ENCODE data around the gene YOD1.

YOD1 gene

GRCh38 chr1:207032528-207033017 lies 18.4 kb downstream of the YOD1 start, which contains the start of gene C1orf116:
Gene C1orf116, minus strand, starts transcription at chr1:207032756. Its CDS starts 5,158 bp downstream, at chr1:207027598.
- H3F3A ChIP-seq (ENCODE audit: insufficient read depth): no peaks in the 10 kb centered on the region
- no peaks in the 10 kb centered on the region for H3K9me3 ChIP-seq (ENCODE audit: insufficient read depth, low read length)
- no peak within 1 kb of the TSS for H3K4me2 ChIP-seq (ENCODE audit: low read depth, low read length, poor library complexity, severe bottlenecking)
- no peaks in the 10 kb centered on the region for H4K20me1 ChIP-seq (ENCODE audit: low read depth, low read length)
- TF ChIP-seq EZH2phosphoT487 (conservative IDR thresholded peaks at IDR 0.05; ENCODE audit: low read length) (no peak), CTCF (IDR thresholded peaks at IDR 0.05; ENCODE audit: insufficient read depth, low read length, poor library complexity, severe bottlenecking) (no peak)
- no peak within 1 kb of the TSS for H3K4me3 ChIP-seq (ENCODE audit: insufficient read depth, low read length, poor library complexity, severe bottlenecking)
- H3K9me2 ChIP-seq (replicated peaks; ENCODE audit: insufficient read depth, low read length): no peaks in the 10 kb centered on the region
- H3K79me2 ChIP-seq (ENCODE audit: insufficient read depth, low read length): no peaks in the 10 kb centered on the region
- no peaks in the 10 kb centered on the region for H3K36me3 ChIP-seq (ENCODE audit: low read length)
- H2AFZ ChIP-seq (ENCODE audit: low read depth, low read length, severe bottlenecking): no peak within 1 kb of the TSS
- H3K27me3 ChIP-seq (ENCODE audit: low read length): no peaks in the 10 kb centered on the region
- no peak within 1 kb of the TSS for H3K27ac ChIP-seq (ENCODE audit: low read depth, low read length)
- no peak within 1 kb of the TSS for H3K9ac ChIP-seq (ENCODE audit: low read length)

- no peaks in the 10 kb centered on the region for H3K9me2 ChIP-seq (replicated peaks; ENCODE audit: insufficient read depth, low read length)
- H3F3A ChIP-seq (ENCODE audit: insufficient read depth): no peaks in the 10 kb centered on the region
- H3K9ac ChIP-seq (ENCODE audit: low read length): no peak overlapping the region
- H3K36me3 ChIP-seq (ENCODE audit: low read length): no peaks in the 10 kb centered on the region
- no peaks in the 10 kb centered on the region for H3K27me3 ChIP-seq (ENCODE audit: low read length)
- no peak overlapping the region for H3K4me2 ChIP-seq (ENCODE audit: low read depth, low read length, poor library complexity, severe bottlenecking)
- TF ChIP-seq CTCF (IDR thresholded peaks at IDR 0.05; ENCODE audit: insufficient read depth, low read length, poor library complexity, severe bottlenecking) (no peak), EZH2phosphoT487 (conservative IDR thresholded peaks at IDR 0.05; ENCODE audit: low read length) (no peak)
- H2AFZ ChIP-seq (ENCODE audit: low read depth, low read length, severe bottlenecking): no peak overlapping the region
- no peak overlapping the region for H3K27ac ChIP-seq (ENCODE audit: low read depth, low read length)
- H3K79me2 ChIP-seq (ENCODE audit: insufficient read depth, low read length): no peaks in the 10 kb centered on the region
- H3K4me3 ChIP-seq (ENCODE audit: insufficient read depth, low read length, poor library complexity, severe bottlenecking): no peak overlapping the region
- no peaks in the 10 kb centered on the region for H3K9me3 ChIP-seq (ENCODE audit: insufficient read depth, low read length)
- no peaks in the 10 kb centered on the region for H4K20me1 ChIP-seq (ENCODE audit: low read depth, low read length)
Observed at GRCh38 chr1:207031632-207032264, 19.3 kb downstream of the YOD1 start.

- H3K79me2 ChIP-seq (ENCODE audit: insufficient read depth, low read length): no peaks in the 10 kb centered on the region
- H3K4me2 ChIP-seq (ENCODE audit: low read depth, low read length, poor library complexity, severe bottlenecking): no peak overlapping the region
- no peak for TF ChIP-seq CTCF (IDR thresholded peaks at IDR 0.05; ENCODE audit: insufficient read depth, low read length, poor library complexity, severe bottlenecking)
- no peak for TF ChIP-seq EZH2phosphoT487 (conservative IDR thresholded peaks at IDR 0.05; ENCODE audit: low read length)
- H3K9ac ChIP-seq (ENCODE audit: low read length): no peak overlapping the region
- H3F3A ChIP-seq (ENCODE audit: insufficient read depth): no peaks in the 10 kb centered on the region
- no peaks in the 10 kb centered on the region for H3K9me2 ChIP-seq (replicated peaks; ENCODE audit: insufficient read depth, low read length)
- no peaks in the 10 kb centered on the region for H3K36me3 ChIP-seq (ENCODE audit: low read length)
- H2AFZ ChIP-seq (ENCODE audit: low read depth, low read length, severe bottlenecking): no peak overlapping the region
- H3K9me3 ChIP-seq (ENCODE audit: insufficient read depth, low read length): no peaks in the 10 kb centered on the region
- no peak overlapping the region for H3K27ac ChIP-seq (ENCODE audit: low read depth, low read length)
- no peaks in the 10 kb centered on the region for H4K20me1 ChIP-seq (ENCODE audit: low read depth, low read length)
- H3K27me3 ChIP-seq (ENCODE audit: low read length): no peaks in the 10 kb centered on the region
- no peak overlapping the region for H3K4me3 ChIP-seq (ENCODE audit: insufficient read depth, low read length, poor library complexity, severe bottlenecking)
Observed at GRCh38 chr1:207031016-207031415, 20.0 kb downstream of the YOD1 start.

All from SU-DHL-6 (cell line).